ENCODE results near the gene TMEM269.

The TMEM269 gene

GRCh38 chr1:42845866-42846256 is 61.1 kb downstream of the TMEM269 start:
- H3K27ac ChIP-seq: no peak overlapping the region; the same call in 1 of the 2 replicates
- ChIA-PET CTCF (interaction anchor here (0.6 to 0.7 kb wide), 3 partner anchors 37 to 394 kb away, joined by 3 to 4 read pairs (median 3); no protein-coding TSS in a partner anchor), POLR2A (ENCODE audit: low non-redundant PET) (interaction anchor here (0.6 to 1.0 kb wide), 3 partner anchors 10 to 28 kb away, joined by 3 to 5 read pairs (median 3); partner anchors contain the start of genes ERMAP and SVBP)
- no peak for TF ChIP-seq CTCF (conservative IDR thresholded peaks at IDR 0.05; ENCODE audit: low read depth)
- DNase-seq (ENCODE audit: low spot score): peak; percentile 20

GRCh38 chr1:42846257-42847110 is 61.7 kb downstream of the TMEM269 start, which contains the start of gene ZNF691:
ZNF691 (plus strand) TSS chr1:42846613; CDS start chr1:42849659, 3,046 bp downstream.
- peak within 1 kb of the TSS; percentile 73 for H3K27ac ChIP-seq
- ChIA-PET CTCF (interaction anchor here (0.6 to 0.7 kb wide), 4 partner anchors 38 to 395 kb away, joined by 3 to 4 read pairs (median 3); no protein-coding TSS in a partner anchor), POLR2A (ENCODE audit: low non-redundant PET) (interaction anchor here (0.5 to 1.0 kb wide), 4 partner anchors 10 to 178 kb away, joined by 3 to 7 read pairs (median 4); partner anchors contain the start of genes ERMAP and SVBP)
- TF ChIP-seq CTCF (conservative IDR thresholded peaks at IDR 0.05; ENCODE audit: low read depth): peak; percentile 38
- DNase-seq (ENCODE audit: low spot score): peak; percentile 99

GRCh38 chr1:42847111-42847595 is 62.4 kb downstream of the TMEM269 start:
- H3K27ac ChIP-seq: peak overlapping the region; percentile 73

GRCh38 chr1:42847721-42848460 is 63.1 kb downstream of the TMEM269 start:
- no peak overlapping the region for H3K27ac ChIP-seq
- no peak for DNase-seq (ENCODE audit: low spot score)
- POLR2A ChIA-PET (ENCODE audit: low non-redundant PET): no interaction called here
- CTCF ChIA-PET: interaction anchor here (0.6 kb wide), 1 partner anchor 752 kb away, joined by 3 read pairs; no protein-coding TSS in a partner anchor
- TF ChIP-seq CTCF (conservative IDR thresholded peaks at IDR 0.05; ENCODE audit: low read depth): no peak

More at GRCh38 chr1:42847111-42847595, 62.4 kb downstream of the TMEM269 start:
- TF ChIP-seq CTCF (conservative IDR thresholded peaks at IDR 0.05; ENCODE audit: low read depth): no peak
- no peak for DNase-seq (ENCODE audit: low spot score)
- ChIA-PET CTCF (interaction anchor here (0.6 kb wide), 1 partner anchor 317 kb away, joined by 3 read pairs; no protein-coding TSS in a partner anchor), POLR2A (ENCODE audit: low non-redundant PET) (no interaction called here)

GRCh38 chr1:42848823-42849537 is 64.2 kb downstream of the TMEM269 start:
- no peak for DNase-seq (ENCODE audit: low spot score)
- CTCF ChIA-PET: no interaction called here
- no peak overlapping the region for H3K27ac ChIP-seq
- TF ChIP-seq CTCF (conservative IDR thresholded peaks at IDR 0.05; ENCODE audit: low read depth): no peak
- POLR2A ChIA-PET (ENCODE audit: low non-redundant PET): no interaction called here

All from RWPE1 (cell line).